Testis (tissue), 3 donors: ENCODE data around the gene SLC41A1. TPM values are rescaled to one million over a fixed set of nuclear protein-coding genes. Genes with fewer than 3 reads are reported as not detected.

Experiments
- DNase-seq: peaks from one replicate; pipeline ENCODE4 v3.0.0-alpha.2; 2019
- H3K27ac ChIP-seq, 2 donors: fragments of 200-600 bp; sonication (generic); one replicate each; pipeline ENCODE4 v1.5.1; 2019
- H3K27me3 ChIP-seq: fragments of 200-600 bp; sonication (generic); one replicate; pipeline ENCODE4 v1.5.1; 2019
- H3K36me3 ChIP-seq: fragments of 200-600 bp; sonication (generic); one replicate; pipeline ENCODE4 v1.5.1; 2017; ENCODE audit warnings: low read depth; ENCODE audit errors: missing control alignments
- H3K4me1 ChIP-seq: fragments of 200-600 bp; sonication (generic); one replicate; pipeline ENCODE4 v1.5.1; 2019
- H3K4me3 ChIP-seq, 2 donors: fragments of 200-600 bp; sonication (generic); one replicate each; pipeline ENCODE4 v1.5.1; 2017 to 2019
- H3K9me3 ChIP-seq: fragments of 200-600 bp; sonication (generic); one replicate; pipeline ENCODE4 v1.5.1; 2017
- CTCF ChIP-seq, 3 experiments: fragments of 450-650 bp in 2 of 3; fragments of 200-600 bp in 1 of 3; sonication (generic) in 1 of 3; IDR thresholded peaks; one replicate each; pipeline ENCODE4 v1.5.1; 2016 to 2019; ENCODE audit warnings: antibody characterized with exemption in 3 of 3, mild to moderate bottlenecking in 2 of 3, moderate library complexity in 1 of 3
- POLR2A ChIP-seq: fragments of 450-650 bp; IDR thresholded peaks from one replicate; pipeline ENCODE4 v1.6.1; 2017; ENCODE audit warnings: antibody characterized with exemption, mild to moderate bottlenecking, moderate library complexity
- WGBS, 2 donors: methylation state at CpG; one replicate each; pipeline ENCODE4 v1.1.5; 2018; 5-methylcytosine and 5-hydroxymethylcytosine counted together
- intact Hi-C: fragments of 100-400 bp; cut with DNase I; formaldehyde crosslinking; loops from one replicate; pipeline ENCODE4 v1.15.1; 2023; ENCODE audit warnings: low total_unique reads
- polyA plus RNA-seq: library from polyadenylated mRNA; stranded (reverse); fragments of 350-450 nt; fragmentation: Illumina TruSeq; extraction: RNeasy Lipid Tissue Mini Kit (QIAGEN cat#74804); gene quantifications from one replicate; pipeline ENCODE4 v1.2.3, GENCODE V29; 2014; ENCODE audit warnings: low read depth, low replicate concordance; ENCODE audit not compliant: insufficient read depth
- total RNA-seq, 2 donors: library from RNA; depleted of rRNA; stranded (reverse); fragments of >200 nt; gene quantifications; one replicate each; pipeline ENCODE4 v1.2.3, GENCODE V29; 2016

SLC41A1 gene
- total and polyA plus RNA-seq, 3 donors from 2014 or later, result 94.7 to 137 (median 122) TPM

GRCh38 chr1:205822397-205822796 lies 9.4 kb upstream of the SLC41A1 start:
- 85 to 95% methylated on average over 2 of the region's 2 CpGs for WGBS, 2 donors
- no peaks in the 10 kb centered on the region for H3K36me3 ChIP-seq
- H3K4me1 ChIP-seq, result peaks cover 18% of the 10 kb centered on the region
- no peaks in the 10 kb centered on the region for H3K27me3 ChIP-seq
- no peaks in the 10 kb centered on the region for H3K9me3 ChIP-seq
- TF ChIP-seq POLR2A (no peak), CTCF (IDR thresholded peaks at IDR 0.05) (no peak)
- no peak overlapping the region for H3K27ac ChIP-seq
- no peak for DNase-seq
- no peak overlapping the region for H3K4me3 ChIP-seq
- intact Hi-C loops, result no loop called here

GRCh38 chr1:205817988-205818387 lies 5.0 kb upstream of the SLC41A1 start:
- intact Hi-C loops, result no loop called here
- no peak for DNase-seq
- no peak overlapping the region for H3K27ac ChIP-seq
- TF ChIP-seq CTCF (IDR thresholded peaks at IDR 0.05), result no peak
- TF ChIP-seq POLR2A, result no peak
- H3K4me1 ChIP-seq, result no peaks in the 10 kb centered on the region
- H3K27me3 ChIP-seq, result no peaks in the 10 kb centered on the region
- 90 to 92% methylated on average over 3 of the region's 3 CpGs for WGBS, 2 donors
- no peaks in the 10 kb centered on the region for H3K36me3 ChIP-seq
- H3K4me3 ChIP-seq, result no peak overlapping the region
- no peaks in the 10 kb centered on the region for H3K9me3 ChIP-seq

- TF ChIP-seq CTCF (IDR thresholded peaks at IDR 0.05) (no peak), POLR2A (no peak)
- no peaks in the 10 kb centered on the region for H3K9me3 ChIP-seq
- intact Hi-C loops, result no loop called here
- H3K27ac ChIP-seq, result no peak overlapping the region
- H3K27me3 ChIP-seq, result no peaks in the 10 kb centered on the region
- no peak overlapping the region for H3K4me3 ChIP-seq
- DNase-seq, result no peak
- WGBS, 2 donors, result 74 to 81% methylated on average over 3 of the region's 3 CpGs
- H3K36me3 ChIP-seq, result no peaks in the 10 kb centered on the region
- H3K4me1 ChIP-seq, result no peaks in the 10 kb centered on the region
Observed at GRCh38 chr1:205817364-205817763, 4.4 kb upstream of the SLC41A1 start.

GRCh38 chr1:205813755-205814058 lies 709 bp upstream of the SLC41A1 start:
- 0 to 3% methylated on average over 12 to 14 of the region's 14 CpGs for WGBS, 2 donors

More at GRCh38 chr1:205813755-205814058, 709 bp upstream of the SLC41A1 start:
- peaks cover 9% of the 10 kb centered on the region for H3K4me1 ChIP-seq
- peak; percentile 61 for DNase-seq
- no peaks in the 10 kb centered on the region for H3K27me3 ChIP-seq
- H3K36me3 ChIP-seq, result no peaks in the 10 kb centered on the region
- intact Hi-C loops, result no loop called here
- no peak for TF ChIP-seq CTCF (IDR thresholded peaks at IDR 0.05)
- TF ChIP-seq POLR2A, result no peak
- peak overlapping the region; percentile 81 to 88 for H3K27ac ChIP-seq
- H3K4me3 ChIP-seq, result peak overlapping the region; percentile 68 to 83
- no peaks in the 10 kb centered on the region for H3K9me3 ChIP-seq
